ENCODE results near the gene WBP1L.
A peak's percentile ranks its signal among the peaks of the same experiment; 100 is the strongest.

Gene WBP1L

DNA sequence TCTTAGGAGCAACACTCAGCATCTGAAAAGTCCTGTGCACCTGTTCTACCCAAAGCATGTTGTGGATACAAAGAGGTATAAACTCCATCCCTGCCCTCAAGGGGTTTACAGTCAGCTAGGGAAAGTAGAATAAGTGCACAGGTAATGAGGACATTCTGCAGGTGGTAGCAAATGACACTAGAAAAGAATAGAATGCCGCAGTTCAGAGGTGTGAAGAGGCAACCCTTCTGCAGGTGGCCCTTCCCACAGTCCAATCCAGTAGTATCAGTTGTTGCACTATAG, 36.7 kb downstream of the WBP1L start:
- no peak for DNase-seq (ENCODE audit: low read depth)

DNA sequence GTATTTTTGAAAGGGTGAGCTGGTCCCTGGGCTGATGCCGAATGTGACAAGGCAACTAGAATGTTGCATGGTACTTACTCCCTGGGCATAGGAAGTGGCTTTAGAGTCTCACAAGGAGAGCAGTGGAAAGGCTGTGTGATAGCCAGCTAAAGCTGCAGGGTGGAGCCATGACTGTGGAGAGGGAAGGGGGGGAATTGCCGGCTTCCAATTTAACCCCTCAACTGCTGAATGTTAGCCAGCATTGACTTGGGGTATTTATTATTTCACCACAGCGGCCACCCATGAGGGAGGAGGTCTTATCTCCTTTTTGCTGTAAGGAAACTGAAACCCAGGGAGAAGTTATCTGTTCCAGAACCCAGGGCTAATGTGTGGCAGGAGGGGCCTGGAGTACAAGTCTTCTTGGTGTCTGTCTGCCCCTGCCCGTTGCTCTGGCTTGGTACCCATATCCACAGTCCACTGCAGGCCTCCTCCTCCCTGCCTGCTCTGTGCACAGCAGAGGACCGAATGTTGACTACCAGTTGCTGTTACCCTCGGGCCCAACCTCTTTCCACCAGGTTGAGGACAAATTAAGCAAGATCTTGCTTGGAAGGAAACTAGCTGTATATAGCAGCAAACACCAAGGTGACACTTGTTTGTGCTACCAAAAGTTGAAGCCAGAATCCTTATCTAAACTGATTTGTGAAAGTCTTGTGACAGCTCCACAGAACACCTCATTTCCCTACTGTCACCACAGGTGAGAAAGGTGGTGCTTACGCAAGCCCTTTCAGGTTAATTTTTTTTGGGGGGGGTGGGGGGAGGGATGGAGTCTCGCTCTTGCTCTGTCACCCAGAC, 37.6 kb downstream of the WBP1L start:
- no peak for DNase-seq (ENCODE audit: low read depth)

DNA sequence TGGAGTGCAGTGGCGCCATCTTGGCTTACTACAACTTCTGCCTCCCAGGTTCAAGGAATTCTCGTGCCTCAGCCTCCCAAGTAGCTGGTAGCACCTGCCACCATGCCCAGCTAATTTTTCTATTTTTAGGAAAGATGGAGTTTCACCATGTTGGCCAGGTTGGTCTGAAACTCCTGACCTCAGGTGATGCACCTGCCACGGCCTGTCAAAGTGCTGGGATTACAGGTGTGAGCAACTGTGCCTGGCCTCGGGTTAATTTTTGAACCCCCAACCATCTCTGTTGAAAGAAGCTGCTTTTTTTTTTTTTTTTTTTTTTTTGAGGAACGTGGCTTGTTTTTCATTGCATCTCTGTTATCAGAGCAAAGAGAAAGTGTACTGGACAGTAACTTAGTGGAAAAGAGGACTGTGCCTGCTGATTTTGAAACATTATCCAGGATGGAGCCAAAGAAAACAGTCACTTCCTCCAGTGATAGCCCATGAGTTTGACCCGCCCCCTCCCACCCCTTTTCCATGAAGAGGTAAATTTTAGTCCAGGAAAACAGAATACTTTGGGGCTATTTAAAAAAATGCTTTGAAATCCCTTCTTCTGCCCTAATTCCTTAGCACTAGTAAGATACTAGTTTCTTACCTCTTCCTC, 38.3 kb downstream of the WBP1L start:
- no peak for DNase-seq (ENCODE audit: low read depth)

DNA sequence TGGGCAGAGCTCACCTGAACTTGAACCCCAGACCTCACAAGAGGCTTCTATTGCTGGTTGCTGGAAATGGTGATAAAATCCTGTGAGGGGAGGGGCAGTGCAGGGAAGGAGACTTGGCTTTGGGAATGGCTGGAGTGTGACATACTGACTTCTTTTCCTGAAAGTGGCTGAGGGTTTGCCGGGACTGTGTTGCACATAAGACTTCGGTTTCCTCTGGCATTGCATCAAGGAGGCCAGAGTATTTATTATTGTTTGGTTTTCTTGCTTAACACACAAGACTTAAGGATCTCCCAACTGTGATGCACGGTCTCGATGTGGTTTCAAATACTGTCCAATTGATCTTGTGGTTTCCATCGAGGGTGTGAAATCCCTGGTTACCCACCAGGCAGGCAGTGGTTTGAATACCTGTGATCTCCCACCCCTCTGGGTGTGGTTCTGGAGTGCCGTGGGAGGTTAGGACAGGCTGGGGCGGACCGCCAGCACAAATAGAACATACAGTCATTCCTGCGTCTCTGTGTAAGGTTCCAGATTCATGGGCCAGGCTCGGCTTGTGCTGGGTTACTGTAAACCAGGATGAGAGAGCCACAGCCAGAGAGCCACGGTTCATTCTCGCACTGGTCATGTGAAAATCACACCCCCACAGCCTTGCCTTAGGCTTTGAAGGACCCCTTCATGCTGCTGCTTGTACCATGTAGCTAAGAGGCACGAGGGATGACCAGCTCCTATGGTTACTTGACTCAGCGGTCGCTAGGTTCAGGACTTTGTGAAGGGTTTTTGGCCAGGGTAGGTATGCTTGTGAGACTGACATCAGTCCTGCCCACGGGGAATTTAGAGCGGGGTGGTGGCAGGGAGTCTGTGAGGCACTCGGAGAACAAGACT, 39.2 kb downstream of the WBP1L start:
- no peak for DNase-seq (ENCODE audit: low read depth)

DNA sequence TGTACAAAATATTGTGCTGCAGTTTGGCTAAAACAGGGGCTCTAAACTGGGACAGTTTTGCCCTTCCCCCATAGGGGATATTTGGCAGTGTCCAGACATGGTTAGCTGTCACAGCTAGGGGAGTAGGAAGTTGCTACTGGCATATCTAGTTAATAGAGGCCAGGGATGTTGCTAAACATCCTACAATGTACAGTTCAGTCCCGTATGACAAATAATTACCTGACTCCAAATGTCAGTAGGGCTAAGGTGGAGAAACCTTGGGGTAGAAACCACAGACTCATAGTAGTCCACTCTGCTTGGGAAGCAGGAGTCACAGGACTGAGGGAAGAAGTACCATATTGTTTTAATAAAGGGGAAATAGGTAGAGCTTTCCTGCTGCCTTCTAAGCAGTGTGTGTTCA, 39.8 kb downstream of the WBP1L start:
- DNase-seq (ENCODE audit: low read depth) = no peak

DNA sequence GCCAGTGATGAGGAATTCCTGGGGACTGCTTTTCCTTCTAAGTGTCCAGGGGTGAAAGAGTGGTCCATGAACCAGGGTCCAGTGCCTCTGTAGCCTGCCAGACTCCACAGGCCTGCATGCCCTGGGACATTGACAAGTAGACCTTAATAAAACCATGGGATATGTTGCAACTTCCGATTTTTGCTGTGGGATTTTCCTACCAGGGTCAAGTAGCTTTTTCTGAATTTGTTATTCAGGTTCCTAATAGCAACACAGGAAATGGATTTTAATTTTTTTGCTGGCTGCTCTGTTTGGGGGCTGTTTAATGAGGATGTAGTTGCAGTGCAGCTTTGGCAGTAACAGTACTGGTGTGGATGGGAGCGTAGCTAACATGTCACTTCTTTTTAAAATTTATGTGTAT, 42.1 kb downstream of the WBP1L start:
- no peak for DNase-seq (ENCODE audit: low read depth)

DNA sequence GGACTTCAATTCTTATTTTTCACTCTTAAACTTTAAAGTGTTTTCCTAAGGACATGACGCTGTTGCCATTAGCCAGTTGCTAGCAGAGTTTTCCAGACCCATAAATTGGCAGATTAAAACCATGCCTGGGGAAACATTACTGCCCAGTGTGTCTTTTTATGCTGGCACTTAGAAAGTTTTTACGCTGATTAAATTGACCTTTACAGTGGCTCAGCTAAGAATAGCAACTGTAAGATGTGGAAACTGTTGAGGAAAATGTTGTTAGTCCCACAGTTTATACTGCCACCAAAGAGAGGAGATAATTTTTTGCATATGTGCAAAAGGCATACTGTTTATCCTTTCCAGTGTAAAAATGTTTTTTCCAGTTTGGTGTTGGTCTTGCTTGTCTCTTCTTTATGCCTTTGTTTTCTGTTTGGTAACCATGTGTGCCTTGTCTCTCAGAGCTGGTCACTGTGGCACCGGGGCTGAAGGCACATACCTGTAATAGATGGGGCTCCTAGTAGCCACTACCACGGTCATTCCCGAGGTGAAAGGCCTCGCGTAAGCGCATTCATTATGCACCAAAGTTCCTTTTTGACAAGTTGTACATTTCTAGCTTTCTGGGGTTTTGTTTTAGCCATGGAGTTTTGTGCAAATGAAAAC, 48.1 kb downstream of the WBP1L start:
- DNase-seq (ENCODE audit: low read depth) = no peak

DNA sequence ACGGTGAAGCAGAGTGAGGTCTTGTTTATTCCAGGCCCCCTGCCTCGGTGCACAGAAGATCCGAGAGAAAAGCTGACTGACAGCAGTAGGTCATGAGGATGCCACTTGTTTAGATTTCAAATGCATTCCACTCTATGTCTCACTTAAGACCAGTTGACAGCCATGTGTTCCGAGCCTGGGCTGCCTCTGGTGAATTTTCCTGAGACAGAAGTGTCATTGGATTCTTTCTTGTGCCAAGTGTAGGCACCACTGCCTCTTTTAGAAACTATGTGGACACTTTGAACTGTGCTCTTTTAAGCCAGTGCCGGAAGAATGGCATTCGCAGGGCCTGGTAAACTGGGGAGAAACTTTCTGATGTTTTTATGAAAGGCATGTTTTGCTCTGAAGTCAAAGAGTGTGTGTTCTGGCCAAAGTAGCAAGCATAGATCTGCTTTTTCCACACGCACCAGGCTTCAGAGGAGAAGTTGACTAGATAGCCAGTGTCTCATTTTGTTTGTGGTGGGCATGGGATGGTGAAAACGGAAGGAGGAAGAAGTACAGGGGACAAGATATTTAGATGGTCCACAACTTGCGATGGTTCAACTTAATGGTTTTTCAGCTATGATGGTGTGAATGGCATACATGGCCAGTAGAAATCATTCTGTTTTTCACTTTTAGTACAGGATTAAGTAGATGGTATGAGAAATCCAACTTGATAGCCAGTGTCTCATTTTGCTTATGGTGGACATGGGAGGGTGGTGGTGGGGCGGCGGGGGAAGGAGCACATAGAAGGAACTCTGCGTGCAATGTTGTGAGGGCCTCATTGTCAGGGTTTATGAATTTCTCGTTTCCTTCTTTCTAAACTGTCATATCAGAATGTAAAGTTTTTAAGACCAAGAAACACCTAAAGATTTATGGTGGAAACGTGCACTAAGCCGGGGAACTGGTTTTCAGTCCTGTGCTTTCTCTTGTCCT, 52.0 kb downstream of the WBP1L start:
- DNase-seq (ENCODE audit: low read depth) = no peak

DNA sequence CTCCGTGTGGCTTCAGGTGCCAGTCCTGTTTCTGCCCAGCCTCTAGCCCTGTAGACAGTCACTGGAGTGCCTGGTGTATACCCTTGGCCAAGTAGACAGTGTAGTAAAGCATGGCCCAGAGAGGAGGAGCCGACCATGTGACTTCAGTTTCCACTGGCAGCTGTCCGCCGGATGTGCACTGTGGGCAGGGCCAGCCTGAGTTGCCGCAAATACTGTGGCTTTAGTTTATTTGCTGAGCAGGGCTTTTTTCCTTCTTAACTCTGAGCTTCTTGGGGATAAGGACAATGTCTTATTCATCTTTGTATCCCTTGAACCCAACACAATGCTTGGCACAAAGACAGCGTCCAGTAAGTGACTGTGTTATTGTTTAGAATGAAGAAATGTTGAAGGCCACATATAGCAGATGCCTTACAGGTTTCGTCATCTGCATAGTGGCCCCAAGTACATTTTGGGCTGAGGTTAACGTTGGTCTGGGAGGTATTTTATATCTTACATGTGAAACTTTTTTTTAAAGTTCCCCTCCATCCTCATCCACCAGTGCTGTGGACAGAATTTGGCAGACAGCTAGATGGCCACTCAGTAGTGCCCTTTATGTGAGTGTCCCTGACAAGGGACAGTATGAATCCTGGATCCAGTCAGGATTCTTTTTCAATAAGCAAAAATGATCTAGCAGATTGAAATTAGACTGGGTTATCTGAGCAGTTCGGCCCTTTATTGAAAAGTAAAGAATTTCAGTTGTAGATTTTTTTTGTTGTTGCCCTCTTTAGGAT, 52.8 kb downstream of the WBP1L start:
- peak; percentile 32 for DNase-seq (ENCODE audit: low read depth)

DNA sequence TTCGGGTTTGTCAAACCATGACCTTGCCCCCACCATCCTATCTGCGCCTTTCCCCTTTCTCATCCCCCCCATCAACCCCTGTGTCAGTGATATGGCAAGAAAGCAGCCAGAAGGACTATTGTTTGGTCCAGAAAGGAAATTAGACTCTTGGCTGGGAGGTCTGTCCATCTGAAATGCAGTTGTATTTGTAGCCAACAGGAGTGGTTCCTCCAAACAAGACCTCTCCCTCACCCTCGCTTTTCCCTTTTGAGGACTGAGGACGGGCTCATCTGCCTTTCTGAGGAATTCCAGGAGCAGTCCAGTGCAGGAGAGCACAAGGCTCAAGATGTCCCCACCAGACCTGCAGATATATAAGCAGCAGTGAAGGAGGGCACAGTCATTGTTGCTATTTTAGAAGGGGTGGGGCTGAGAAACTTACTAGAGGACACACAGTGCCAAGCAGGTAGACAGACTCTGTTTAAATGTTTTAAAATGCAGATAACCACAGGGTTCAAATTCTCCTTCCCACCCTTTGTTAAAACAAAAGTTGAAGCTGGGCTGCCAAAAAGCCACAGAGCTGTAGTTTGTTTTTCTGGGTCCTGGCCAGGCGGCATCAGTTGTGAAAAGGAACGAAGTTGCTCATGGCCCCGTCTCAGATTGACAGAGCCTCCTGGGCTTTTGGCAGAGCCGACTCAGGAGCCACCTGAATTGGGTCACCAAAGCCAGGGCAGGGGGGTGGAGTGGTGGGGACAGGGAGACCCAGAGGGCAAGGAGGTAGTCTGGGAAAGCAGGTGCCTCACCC, 56.1 kb downstream of the WBP1L start:
- no peak for DNase-seq (ENCODE audit: low read depth)

DNA sequence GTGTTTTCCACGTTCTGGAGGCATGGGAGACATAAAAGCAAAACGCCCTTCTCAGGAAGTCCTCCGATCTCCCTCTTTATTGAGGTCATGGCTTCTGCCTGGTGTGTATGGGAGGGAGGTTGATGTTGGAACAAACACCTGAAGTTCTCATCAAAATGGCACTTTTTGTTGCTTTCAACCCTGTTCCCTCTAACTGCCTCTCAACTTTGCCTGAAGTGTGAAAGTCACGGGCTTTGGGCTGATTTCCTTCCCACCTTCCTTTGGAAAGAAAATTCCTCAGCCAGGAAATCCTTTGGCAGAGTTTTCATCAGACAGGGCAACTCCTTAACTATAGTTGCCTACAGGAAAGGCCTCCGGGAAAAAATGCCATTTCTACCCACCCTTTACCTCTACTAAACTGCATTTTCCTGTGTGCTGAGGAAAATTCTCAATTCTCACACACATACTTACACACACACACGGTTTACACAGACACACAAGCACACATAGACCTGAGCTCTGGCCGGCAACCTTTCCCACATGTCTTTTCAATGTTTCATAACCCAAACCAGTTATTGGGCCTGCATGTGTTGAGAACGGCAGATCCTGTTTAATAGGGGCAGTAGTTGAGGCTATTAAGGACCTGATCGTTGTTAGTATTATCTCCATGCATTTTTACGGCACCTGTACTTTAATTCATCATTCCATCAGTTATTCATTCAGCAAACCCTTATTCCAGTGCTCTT, 57.0 kb downstream of the WBP1L start:
- DNase-seq (ENCODE audit: low read depth) = no peak

DNA sequence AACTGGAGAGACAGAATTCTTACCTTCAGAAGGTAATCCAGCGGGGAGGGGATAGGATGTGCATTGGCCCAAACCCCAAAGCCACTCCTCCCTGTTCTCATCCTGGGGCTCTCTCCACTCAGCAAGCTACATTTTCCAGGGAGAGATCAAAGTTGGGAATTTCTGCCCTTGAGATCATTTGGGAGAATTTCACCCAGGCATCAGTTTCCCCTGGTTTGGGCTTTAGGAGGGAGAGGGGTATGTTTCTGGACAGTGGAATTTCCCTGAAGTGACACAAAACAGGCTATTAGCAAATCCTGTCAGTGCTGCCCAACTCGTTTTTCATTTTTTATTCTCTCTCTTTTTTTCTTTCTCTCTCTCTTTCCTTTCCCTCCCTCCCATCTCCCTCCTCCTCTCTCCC, 57.7 kb downstream of the WBP1L start:
- no peak for DNase-seq (ENCODE audit: low read depth)

DNA sequence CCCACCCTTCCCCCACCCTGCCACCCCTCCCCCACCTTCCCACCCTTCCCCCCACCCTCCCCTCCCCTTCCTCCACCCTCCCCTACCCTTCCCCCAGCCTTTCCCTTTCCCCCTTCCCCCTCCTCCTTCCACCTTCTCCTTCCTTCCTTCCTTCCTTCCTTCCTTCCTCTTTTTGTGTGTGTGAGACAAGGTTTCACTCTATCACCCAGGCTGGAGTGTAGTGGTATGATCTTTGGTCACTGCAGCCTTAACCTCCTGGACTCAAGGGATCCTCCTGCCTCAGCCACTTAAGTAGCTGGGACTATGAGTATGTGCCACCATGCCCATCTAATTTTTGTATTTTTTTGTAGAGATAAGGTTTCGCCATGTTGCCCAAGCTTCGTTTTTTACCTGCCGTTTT, 58.2 kb downstream of the WBP1L start:
- DNase-seq (ENCODE audit: low read depth) = no peak

DNA sequence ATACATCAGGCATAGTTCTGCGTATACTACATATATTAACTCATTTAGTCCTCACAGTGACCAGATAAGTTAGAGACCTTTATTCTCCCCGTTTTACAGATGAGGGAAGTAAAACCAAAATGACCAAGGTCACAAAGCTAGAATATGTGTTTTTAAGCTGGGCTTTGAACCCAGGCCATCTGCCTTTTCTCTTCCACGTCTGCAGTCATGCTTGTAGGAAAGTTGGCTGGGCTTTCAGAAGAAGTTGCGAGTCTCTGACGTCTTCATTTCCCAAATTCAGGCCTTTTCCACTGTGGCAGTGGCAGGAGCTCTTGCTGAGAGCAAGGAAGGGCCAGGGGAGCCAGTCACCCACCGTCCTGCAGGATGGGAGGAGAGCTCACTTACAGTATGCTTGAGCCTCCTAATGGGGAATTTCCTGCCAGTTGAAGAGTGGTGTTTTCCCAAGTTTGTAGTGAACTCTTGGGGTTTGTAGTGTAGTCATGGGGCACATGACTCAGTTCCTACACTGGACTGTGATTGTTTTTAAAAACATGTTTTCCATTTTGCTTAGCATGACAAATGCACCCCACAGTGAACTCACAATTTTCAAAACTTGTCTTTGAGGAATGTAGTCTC, 59.3 kb downstream of the WBP1L start:
- no peak for DNase-seq (ENCODE audit: low read depth)

DNA sequence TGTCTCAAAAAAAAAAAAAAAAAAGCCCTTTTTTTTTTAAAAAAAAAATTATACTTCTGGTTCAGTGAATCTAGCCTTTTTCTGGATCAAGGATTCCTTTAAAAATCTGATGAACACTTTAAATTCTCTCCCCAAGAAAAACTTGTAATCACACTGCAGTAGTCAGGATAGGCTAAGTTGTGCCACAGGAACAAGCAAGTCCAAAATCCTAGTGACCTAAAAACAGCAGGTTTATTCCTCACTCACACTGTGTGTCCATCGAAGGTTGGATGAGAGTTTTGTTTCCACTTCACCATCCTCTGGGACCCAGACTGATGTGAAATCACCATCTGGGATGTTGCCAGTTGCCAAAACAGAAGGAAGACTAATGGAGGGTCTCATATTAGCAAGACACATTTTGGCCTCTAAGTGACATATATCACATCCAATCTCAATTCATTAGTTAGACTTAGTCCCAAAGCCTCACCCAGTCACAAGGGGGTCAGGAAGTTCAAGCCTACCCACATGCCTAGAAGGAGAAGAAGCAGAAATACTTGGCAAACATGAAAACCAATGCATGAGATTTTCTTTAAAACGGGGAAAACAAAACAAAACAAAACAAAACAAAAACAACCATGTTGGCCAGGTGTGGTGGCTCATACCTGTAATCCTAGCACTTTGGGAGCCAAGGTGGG, 60.8 kb downstream of the WBP1L start:
- no peak for DNase-seq (ENCODE audit: low read depth)

DNA sequence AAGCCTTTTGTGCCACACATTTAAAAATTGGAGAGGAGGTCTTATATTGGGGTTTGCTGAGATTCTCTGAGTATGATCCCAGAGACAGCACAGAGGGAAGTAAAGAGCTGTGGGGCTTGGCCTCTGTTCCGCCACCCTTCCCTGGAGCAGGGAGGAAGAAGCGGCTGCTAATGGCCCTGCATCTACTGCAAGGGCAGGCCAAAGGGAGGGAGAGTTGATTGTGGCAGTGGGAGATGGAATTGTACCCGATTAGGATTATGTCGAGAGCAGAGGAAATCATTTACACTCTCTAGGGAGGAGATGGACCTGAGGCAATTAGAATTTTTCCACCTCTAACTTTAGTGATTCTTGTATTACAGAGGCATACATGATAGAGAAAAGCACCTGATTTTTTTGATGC, 64.6 kb downstream of the WBP1L start:
- DNase-seq (ENCODE audit: low read depth) = no peak

DNA sequence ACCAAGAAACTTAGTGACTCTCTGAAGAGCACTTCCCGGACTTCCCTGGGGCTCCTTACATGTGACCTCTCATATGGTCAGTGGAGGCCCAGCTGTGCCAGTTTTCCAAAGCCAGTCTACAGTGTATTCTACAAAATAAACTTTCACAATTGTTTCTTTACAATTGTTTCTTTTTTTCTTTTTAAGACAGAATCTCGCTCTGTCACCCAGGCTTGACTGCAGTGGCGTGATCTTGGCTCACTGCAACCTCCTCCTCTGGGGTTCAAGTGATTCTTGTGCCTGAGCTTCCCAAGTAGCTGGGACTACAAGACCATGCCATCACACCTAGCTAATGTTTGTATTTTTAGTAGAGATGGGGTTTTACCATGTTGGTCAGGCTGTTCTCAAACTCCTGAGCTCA, 67.6 kb downstream of the WBP1L start:
- DNase-seq (ENCODE audit: low read depth) = no peak

DNA sequence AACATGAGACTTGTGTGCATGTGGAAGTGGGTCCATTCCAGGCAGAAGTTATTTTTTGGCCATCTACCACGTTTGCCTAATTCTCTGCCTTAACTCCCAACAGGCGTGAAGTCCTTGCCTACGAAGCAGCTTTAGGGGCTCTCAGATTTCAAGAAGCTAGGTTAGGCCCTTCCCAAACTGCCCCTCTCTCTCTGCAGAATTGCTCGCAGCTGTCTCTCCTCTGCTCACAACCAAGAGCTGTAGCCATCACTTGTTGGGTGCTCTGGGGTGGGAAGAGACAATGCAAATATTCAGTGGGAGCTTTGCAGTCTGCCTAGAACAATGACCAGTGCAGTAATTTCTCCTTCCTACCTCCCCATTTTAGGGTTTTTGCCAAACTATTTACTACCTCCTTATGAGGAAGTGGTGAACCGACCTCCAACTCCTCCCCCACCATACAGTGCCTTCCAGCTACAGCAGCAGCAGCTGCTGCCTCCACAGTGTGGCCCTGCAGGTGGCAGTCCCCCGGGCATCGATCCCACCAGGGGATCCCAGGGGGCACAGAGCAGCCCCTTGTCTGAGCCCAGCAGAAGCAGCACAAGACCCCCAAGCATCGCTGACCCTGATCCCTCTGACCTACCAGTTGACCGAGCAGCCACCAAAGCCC, 68.6 kb downstream of the WBP1L start:
- no peak for DNase-seq (ENCODE audit: low read depth)

Measured in activated T-cell treated with anti-CD3 and anti-CD28 coated beads for 24 hours (primary cell).